ENCODE measurements around the gene TJP1. TPM values are rescaled to one million over a fixed set of nuclear protein-coding genes. Genes with fewer than 3 reads are reported as not detected.

The TJP1 gene
- total RNA-seq = 33.7 and 51.6 TPM in 2 replicates

DNA sequence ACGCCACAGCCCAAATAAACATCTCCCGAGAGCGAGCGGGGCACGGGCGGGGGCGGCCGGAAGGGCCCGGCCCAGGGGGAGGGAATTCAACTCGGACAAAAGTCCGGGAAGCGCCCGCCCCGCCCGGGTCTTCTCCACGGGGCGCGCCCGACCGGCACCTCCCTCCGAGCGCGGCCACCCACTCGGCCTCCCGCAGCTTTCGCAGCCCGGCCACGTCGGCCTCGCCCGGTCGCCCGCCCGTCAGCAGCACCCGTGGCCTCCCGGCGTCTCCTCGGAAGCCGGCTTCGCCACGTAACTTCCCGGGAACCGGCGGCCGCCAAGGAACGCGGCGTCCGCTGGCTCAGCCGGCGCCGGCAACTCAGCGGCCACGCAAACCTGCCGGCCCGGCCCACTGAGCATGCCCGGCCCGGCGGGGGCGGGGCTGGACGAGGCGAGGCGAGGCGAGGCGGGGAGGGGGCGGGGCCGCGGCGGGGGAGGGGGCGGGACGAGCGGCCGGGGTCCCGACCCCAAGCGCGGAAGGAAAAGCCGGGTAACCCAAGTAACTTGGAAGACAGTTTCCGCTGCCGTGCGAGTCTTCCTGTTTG lies at the start of gene TJP1:
Gene TJP1, minus strand, starts transcription at position 369 of the 584 bp plus-strand sequence. CDS start 440 bp downstream, outside the sequence.

All from cardiac atrium fibroblast (primary cell).